Cardiac muscle cell (in vitro differentiated cells and primary cell): ENCODE data around the gene KLK4. TPM values are rescaled to one million over a fixed set of nuclear protein-coding genes. Genes with fewer than 3 reads are reported as not detected.

Source experiments
- DNase-seq, 2 donors: peaks; one replicate each; pipeline versions ENCODE4 v3.0.0 to v3.0.0-alpha.2; 2010 to 2017; ENCODE audit warnings: low read depth in 1 of 2, low spot score in 1 of 2
- H3K27ac ChIP-seq: fragments of 200-600 bp; sonication (generic); 2 replicates; pipeline ENCODE4 v1.5.1; 2016
- H3K27me3 ChIP-seq: fragments of 200-600 bp; sonication (generic); 2 replicates; pipeline ENCODE4 v1.6.0; 2016; ENCODE audit warnings: control low read depth
- H3K36me3 ChIP-seq: fragments of 200-600 bp; sonication (generic); 2 replicates; pipeline ENCODE4 v1.5.1; 2016; ENCODE audit warnings: control low read depth
- H3K4me1 ChIP-seq: fragments of 200-600 bp; sonication (generic); 2 replicates; pipeline ENCODE4 v1.8.1; 2017; ENCODE audit warnings: low read depth, mild to moderate bottlenecking, mixed run types
- H3K4me3 ChIP-seq: fragments of 200-600 bp; sonication (generic); 2 replicates; pipeline ENCODE4 v1.5.1; 2016; ENCODE audit warnings: mild to moderate bottlenecking
- H3K9me3 ChIP-seq: fragments of 200-600 bp; sonication (generic); 2 replicates; pipeline ENCODE4 v1.5.1; 2017; ENCODE audit warnings: low read depth, mild to moderate bottlenecking, control low read depth
- CTCF ChIP-seq: IDR thresholded peaks from 2 replicates; pipeline ENCODE4 v1.5.1; 2012; ENCODE audit warnings: low read depth, mild to moderate bottlenecking, low read length
- polyA plus RNA-seq: library from polyadenylated mRNA; unstranded; fragments of >200 nt; fragmentation: Nextera tagmentation; extraction: Ambion mirVana; gene quantifications from 2 replicates; pipeline ENCODE4 v1.2.1, GENCODE V29; 2016
- total RNA-seq: library from RNA; depleted of rRNA; stranded (reverse); fragments of >200 nt; gene quantifications from 2 replicates; pipeline ENCODE4 v1.2.3, GENCODE V29; 2016

KLK4 gene
- total and polyA plus RNA-seq, 2 experiments from 2014 or later, result not detected

- DNase-seq, result no peak
- H3K27me3 ChIP-seq, result peaks cover 31% of the 10 kb centered on the region
- no peak overlapping the region for H3K4me3 ChIP-seq
- no peak for TF ChIP-seq CTCF
- no peak overlapping the region for H3K27ac ChIP-seq
- no peaks in the 10 kb centered on the region for H3K9me3 ChIP-seq
- no peaks in the 10 kb centered on the region for H3K4me1 ChIP-seq
- H3K36me3 ChIP-seq, result no peaks in the 10 kb centered on the region
These were observed 52.3 kb downstream of the KLK4 start for GRCh38 chr19:50858886-50859285.

- H3K4me1 ChIP-seq, result no peaks in the 10 kb centered on the region
- TF ChIP-seq CTCF, result no peak
- H3K4me3 ChIP-seq, result no peak overlapping the region
- no peak overlapping the region for H3K27ac ChIP-seq
- no peak for DNase-seq
- H3K9me3 ChIP-seq, result no peaks in the 10 kb centered on the region
- no peaks in the 10 kb centered on the region for H3K36me3 ChIP-seq
- H3K27me3 ChIP-seq, result peaks cover 31% of the 10 kb centered on the region
These were observed 53.8 kb downstream of the KLK4 start for GRCh38 chr19:50857366-50857765.

Other genes starting within 250 kb of the KLK4 start
- gene SHANK1, start 191.6 kb downstream of the KLK4 start, total RNA-seq, result 2.9 and 8.7 TPM in 2 replicates
- 0.71 and 2.0 TPM in 2 replicates for gene SHANK1, start 191.6 kb downstream of the KLK4 start, polyA plus RNA-seq
- 12.5 and 16.6 TPM in 2 replicates for gene CLEC11A, start 188.0 kb downstream of the KLK4 start, total RNA-seq
- gene CLEC11A, start 188.0 kb downstream of the KLK4 start, polyA plus RNA-seq, result 26.7 and 29.4 TPM in 2 replicates
- gene GPR32, start 140.9 kb downstream of the KLK4 start, total RNA-seq, result not detected in 2 replicates
- gene GPR32, start 140.9 kb downstream of the KLK4 start, polyA plus RNA-seq, result not detected in 2 replicates
- gene ACP4, start 121.0 kb downstream of the KLK4 start, total RNA-seq, result not detected in 2 replicates
- 0.23 and 0.64 TPM in 2 replicates for gene ACP4, start 121.0 kb downstream of the KLK4 start, polyA plus RNA-seq
- gene KLK1, start 87.6 kb downstream of the KLK4 start, total RNA-seq, result not detected in 2 replicates
- gene KLK1, start 87.6 kb downstream of the KLK4 start, polyA plus RNA-seq, result not detected in 2 replicates
- not detected in 2 replicates for gene KLK15, start 77.8 kb downstream of the KLK4 start, total RNA-seq
- not detected in 2 replicates for gene KLK15, start 77.8 kb downstream of the KLK4 start, polyA plus RNA-seq
- not detected in 2 replicates for gene KLK3, start 56.5 kb downstream of the KLK4 start, total RNA-seq
- 1.00 TPM in 1 of 2 replicates, not detected in the other for gene KLK3, start 56.5 kb downstream of the KLK4 start, polyA plus RNA-seq
- gene KLK2, start 38.0 kb downstream of the KLK4 start, total RNA-seq, result not detected in 2 replicates
- gene KLK2, start 38.0 kb downstream of the KLK4 start, polyA plus RNA-seq, result not detected in 2 replicates
- gene KLK5, start 41.6 kb upstream of the KLK4 start, total RNA-seq, result not detected in 2 replicates
- not detected in 2 replicates for gene KLK5, start 41.6 kb upstream of the KLK4 start, polyA plus RNA-seq
- gene KLK6, start 58.2 kb upstream of the KLK4 start, total RNA-seq, result 0.30 and 0.99 TPM in 2 replicates
- gene KLK6, start 58.2 kb upstream of the KLK4 start, polyA plus RNA-seq, result 0.67 and 2.5 TPM in 2 replicates
- gene KLK7, start 72.5 kb upstream of the KLK4 start, total RNA-seq, result not detected in 2 replicates
- gene KLK7, start 72.5 kb upstream of the KLK4 start, polyA plus RNA-seq, result 0.43 TPM in 1 of 2 replicates, not detected in the other
- gene KLK8, start 90.2 kb upstream of the KLK4 start, total RNA-seq, result not detected in 2 replicates
- gene KLK8, start 90.2 kb upstream of the KLK4 start, polyA plus RNA-seq, result not detected in 2 replicates
- 0.07 and 0.66 TPM in 2 replicates for gene KLK10, start 108.3 kb upstream of the KLK4 start, total RNA-seq
- not detected in 2 replicates for gene KLK10, start 108.3 kb upstream of the KLK4 start, polyA plus RNA-seq
- gene KLK11, start 115.2 kb upstream of the KLK4 start, total RNA-seq, result not detected in 2 replicates
- gene KLK11, start 115.2 kb upstream of the KLK4 start, polyA plus RNA-seq, result not detected in 2 replicates
- not detected in 2 replicates for gene KLK12, start 123.6 kb upstream of the KLK4 start, total RNA-seq
- gene KLK12, start 123.6 kb upstream of the KLK4 start, polyA plus RNA-seq, result not detected in 2 replicates
- 0.45 TPM in 1 of 2 replicates, not detected in the other for gene KLK13, start 153.7 kb upstream of the KLK4 start, total RNA-seq
- not detected in 2 replicates for gene KLK13, start 153.7 kb upstream of the KLK4 start, polyA plus RNA-seq
- gene KLK14, start 171.5 kb upstream of the KLK4 start, total RNA-seq, result 0.24 TPM in 1 of 2 replicates, not detected in the other
- 0.75 TPM in 1 of 2 replicates, not detected in the other for gene KLK14, start 171.5 kb upstream of the KLK4 start, polyA plus RNA-seq
- gene CTU1, start 197.0 kb upstream of the KLK4 start, total RNA-seq, result 13.5 and 13.8 TPM in 2 replicates
- gene CTU1, start 197.0 kb upstream of the KLK4 start, polyA plus RNA-seq, result 9.4 and 15.6 TPM in 2 replicates
- not detected in 2 replicates for gene SIGLEC9, start 213.5 kb upstream of the KLK4 start, total RNA-seq
- gene SIGLEC9, start 213.5 kb upstream of the KLK4 start, polyA plus RNA-seq, result not detected in 2 replicates
- gene SIGLEC7, start 230.9 kb upstream of the KLK4 start, total RNA-seq, result not detected in 2 replicates
- gene SIGLEC7, start 230.9 kb upstream of the KLK4 start, polyA plus RNA-seq, result not detected in 2 replicates